Ishikawa (cell line): ENCODE measurements around the gene MYH7B.

Experiments used
- CEBPB ChIP-seq: IDR thresholded peaks from 2 replicates; pipeline ENCODE4 v1.6.1; 2012
- CREB1 ChIP-seq: IDR thresholded peaks from 2 replicates; pipeline ENCODE4 v1.6.1; 2012; ENCODE audit warnings: low read depth
- EGR1 ChIP-seq: IDR thresholded peaks from 2 replicates; pipeline ENCODE4 v1.6.1; 2012
- EP300 ChIP-seq: IDR thresholded peaks from 2 replicates; pipeline ENCODE4 v1.6.1; 2012; ENCODE audit warnings: borderline replicate concordance
- FOXM1 ChIP-seq: IDR thresholded peaks from 2 replicates; pipeline ENCODE4 v1.6.1; 2012; ENCODE audit warnings: low read depth, borderline replicate concordance
- NFIC ChIP-seq: IDR thresholded peaks from 2 replicates; pipeline ENCODE4 v1.6.1; 2012
- RAD21 ChIP-seq: IDR thresholded peaks from 2 replicates; pipeline ENCODE4 v1.6.1; 2012; ENCODE audit warnings: low read depth
- REST ChIP-seq: IDR thresholded peaks from 2 replicates; pipeline ENCODE4 v1.6.1; 2012; ENCODE audit warnings: low read depth, mild to moderate bottlenecking
- TAF1 ChIP-seq: IDR thresholded peaks from 2 replicates; pipeline ENCODE4 v1.6.1; 2012; ENCODE audit warnings: low read depth, mild to moderate bottlenecking
- TCF12 ChIP-seq: IDR thresholded peaks from 2 replicates; pipeline ENCODE4 v1.6.1; 2012; ENCODE audit warnings: low read depth
- TEAD4 ChIP-seq: IDR thresholded peaks from 2 replicates; pipeline ENCODE4 v1.6.1; 2012
- USF1 ChIP-seq: IDR thresholded peaks from 2 replicates; pipeline ENCODE4 v1.6.1; 2012
- YY1 ChIP-seq: IDR thresholded peaks from 2 replicates; pipeline ENCODE4 v1.6.1; 2012; ENCODE audit warnings: low read depth
- ZBTB7A ChIP-seq: IDR thresholded peaks from 2 replicates; pipeline ENCODE4 v1.6.1; 2012; ENCODE audit warnings: low read depth
- TF ChIP-seq, protein P1 (sequence below): IDR thresholded peaks from 2 replicates; pipeline ENCODE4 v1.6.1; 2012

MYH7B gene

GRCh38 chr20:34983995-34984735, 28.5 kb downstream of the MYH7B start:
- TF ChIP-seq RAD21 (no peak), TCF12 (no peak), ZBTB7A (no peak), EGR1 (no peak), USF1 (no peak)

DNA sequence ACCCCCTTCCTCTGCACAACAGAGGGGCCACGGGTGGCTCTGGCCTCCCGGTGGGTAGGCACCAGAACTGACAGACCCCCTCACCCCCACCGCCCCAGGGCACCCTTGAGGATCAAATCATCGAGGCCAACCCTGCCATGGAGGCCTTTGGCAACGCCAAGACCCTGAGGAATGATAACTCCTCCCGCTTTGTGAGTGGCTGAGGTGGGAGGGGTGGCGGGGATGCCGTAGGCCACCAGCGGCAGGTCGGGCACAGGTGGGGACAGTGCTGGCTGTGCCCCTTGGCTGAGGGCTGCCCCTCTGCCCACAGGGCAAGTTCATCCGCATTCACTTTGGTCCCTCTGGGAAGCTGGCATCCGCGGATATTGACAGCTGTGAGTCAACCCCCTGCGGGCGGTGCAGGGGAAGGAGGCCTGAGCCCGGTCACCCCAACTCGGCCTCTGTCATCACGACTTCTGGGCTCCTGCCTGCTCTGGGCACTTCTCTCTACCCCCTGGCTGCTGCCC, 29.1 kb downstream of the MYH7B start:
- TF ChIP-seq CREB1, result no peak
- TF ChIP-seq CEBPB, result no peak
- no peak for TF ChIP-seq REST
- TF ChIP-seq ZBTB7A, result no peak
- no peak for TF ChIP-seq FOXM1
- TF ChIP-seq, protein P1, sequence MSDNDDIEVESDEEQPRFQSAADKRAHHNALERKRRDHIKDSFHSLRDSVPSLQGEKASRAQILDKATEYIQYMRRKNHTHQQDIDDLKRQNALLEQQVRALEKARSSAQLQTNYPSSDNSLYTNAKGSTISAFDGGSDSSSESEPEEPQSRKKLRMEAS, result no peak
- no peak for TF ChIP-seq EGR1
- no peak for TF ChIP-seq TAF1
- TF ChIP-seq NFIC, result no peak
- no peak for TF ChIP-seq TCF12

DNA sequence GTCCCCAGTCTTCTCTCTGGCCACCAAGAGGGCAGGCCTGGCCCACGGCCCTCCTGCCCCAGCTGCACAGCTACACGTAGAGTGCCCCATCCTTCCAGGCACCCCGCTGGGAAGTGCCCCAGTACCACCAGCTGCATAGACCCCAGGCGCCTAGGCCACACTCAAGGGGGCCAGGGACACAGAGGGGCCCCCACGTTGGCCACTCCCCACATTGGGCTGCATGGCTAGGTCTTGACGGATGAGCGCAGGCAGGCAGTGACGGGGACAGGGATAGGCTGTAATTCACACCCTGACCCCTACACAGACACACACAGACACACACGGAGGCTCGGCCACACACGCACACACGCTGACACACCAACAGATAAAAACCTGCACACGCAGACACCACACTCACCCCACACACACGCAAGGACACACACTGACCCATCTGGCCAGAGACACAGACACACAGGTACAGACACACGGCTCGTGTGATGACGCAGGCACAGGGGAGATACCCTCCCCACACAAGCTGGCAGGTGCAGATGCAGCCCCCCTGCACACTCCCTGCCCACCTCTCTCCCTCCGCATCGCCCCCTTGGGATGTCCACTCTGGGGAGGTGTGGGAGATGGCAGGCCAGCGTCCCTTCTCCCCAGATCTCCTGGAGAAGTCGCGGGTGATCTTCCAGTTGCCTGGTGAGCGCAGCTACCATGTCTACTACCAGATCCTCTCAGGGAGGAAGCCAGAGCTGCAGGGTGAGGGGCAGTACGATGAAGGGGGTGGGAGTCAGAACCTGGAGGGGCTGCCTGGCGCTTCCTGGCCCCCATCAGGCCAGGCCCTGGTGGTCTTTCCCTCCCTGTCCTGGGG, 30.0 kb downstream of the MYH7B start:
- TF ChIP-seq USF1 (no peak), TEAD4 (no peak), RAD21 (no peak), CREB1 (no peak), REST (no peak), NFIC (no peak), EP300 (no peak), YY1 (no peak), FOXM1 (no peak), EGR1 (no peak), CEBPB (no peak), TAF1 (no peak), TCF12 (no peak), ZBTB7A (no peak)
- TF ChIP-seq, protein P1, result no peak

- TF ChIP-seq CEBPB, result no peak
- no peak for TF ChIP-seq YY1
- TF ChIP-seq, protein P1, result no peak
- no peak for TF ChIP-seq RAD21
- TF ChIP-seq FOXM1, result no peak
- no peak for TF ChIP-seq ZBTB7A
- no peak for TF ChIP-seq TAF1
- no peak for TF ChIP-seq USF1
- no peak for TF ChIP-seq REST
- TF ChIP-seq NFIC, result no peak
- no peak for TF ChIP-seq TCF12
- no peak for TF ChIP-seq EP300
- no peak for TF ChIP-seq TEAD4
- no peak for TF ChIP-seq EGR1
- no peak for TF ChIP-seq CREB1
These were observed 30.9 kb downstream of the MYH7B start for GRCh38 chr20:34986311-34987287.
